ENCODE results near the gene ARHGEF19.
"Not testable (repeated sequence)": the region's sequence is repeated elsewhere in the genome, so short reads cannot be mapped to it uniquely, and the experiment has no call there.

Gene ARHGEF19

GRCh38 chr1:16218674-16219071 is 6.2 kb upstream of the ARHGEF19 start:
- DNase-seq = no peak

- DNase-seq = no peak
Measured at GRCh38 chr1:16218014-16218673, 5.7 kb upstream of the ARHGEF19 start.

GRCh38 chr1:16217061-16217785 is 4.8 kb upstream of the ARHGEF19 start:
- peak; percentile 91 for DNase-seq

- peak; percentile 36 for DNase-seq
Measured at GRCh38 chr1:16215882-16216753, 3.7 kb upstream of the ARHGEF19 start.

GRCh38 chr1:16215240-16215639 is 2.8 kb upstream of the ARHGEF19 start:
- not testable (repeated sequence) for DNase-seq

- DNase-seq = not testable (repeated sequence)
Measured at GRCh38 chr1:16213544-16213943, 1.1 kb upstream of the ARHGEF19 start.

GRCh38 chr1:16213013-16213412 is 561 bp upstream of the ARHGEF19 start:
- DNase-seq = no peak

- no peak for DNase-seq
Measured at GRCh38 chr1:16211824-16212223, 628 bp downstream of the ARHGEF19 start.

- DNase-seq = no peak
Measured at GRCh38 chr1:16210581-16210980, 1.9 kb downstream of the ARHGEF19 start.

GRCh38 chr1:16209847-16210407 is 2.5 kb downstream of the ARHGEF19 start:
- no peak for DNase-seq

- no peak for DNase-seq
Measured at GRCh38 chr1:16209132-16209846, 3.2 kb downstream of the ARHGEF19 start.

- no peak for DNase-seq
Measured at GRCh38 chr1:16208270-16208987, 4.0 kb downstream of the ARHGEF19 start.

GRCh38 chr1:16207318-16208269 is 4.9 kb downstream of the ARHGEF19 start:
- no peak for DNase-seq

- DNase-seq = peak; percentile 94
Measured at GRCh38 chr1:16206547-16207317, 5.7 kb downstream of the ARHGEF19 start.

GRCh38 chr1:16205891-16206546 is 6.4 kb downstream of the ARHGEF19 start:
- no peak for DNase-seq

GRCh38 chr1:16205334-16205671 is 7.1 kb downstream of the ARHGEF19 start:
- no peak for DNase-seq

GRCh38 chr1:16204634-16205333 is 7.7 kb downstream of the ARHGEF19 start:
- DNase-seq = peak; percentile 4

- no peak for DNase-seq
Measured at GRCh38 chr1:16204216-16204615, 8.2 kb downstream of the ARHGEF19 start.

- no peak for DNase-seq
Measured at GRCh38 chr1:16203550-16203949, 8.9 kb downstream of the ARHGEF19 start.

All from stimulated activated naive CD4-positive, alpha-beta T cell treated with Interleukin-2 at 50 U/mL for 16 hours (primary cell).